Measurements from ENCODE around the gene TNIK. TPM values are rescaled to one million over a fixed set of nuclear protein-coding genes. Genes with fewer than 3 reads are reported as not detected.

Gene TNIK
- polyA plus RNA-seq, 3 donors = 16.5 to 22.3 (median 18.0) TPM

GRCh38 chr3:171184372-171184771 lies 275.8 kb downstream of the TNIK start:
- no peak for DNase-seq (ENCODE audit: low read depth in 3 of 3, low spot score in 2 of 3)

GRCh38 chr3:171183042-171183441 lies 277.2 kb downstream of the TNIK start:
- DNase-seq (ENCODE audit: low read depth in 3 of 3, low spot score in 2 of 3) = no peak

GRCh38 chr3:171181907-171182690 lies 278.1 kb downstream of the TNIK start:
- DNase-seq (ENCODE audit: low read depth in 3 of 3, low spot score in 2 of 3) = no peak

GRCh38 chr3:171178714-171179113 lies 281.5 kb downstream of the TNIK start:
- DNase-seq (ENCODE audit: low read depth in 3 of 3, low spot score in 2 of 3) = no peak

GRCh38 chr3:171177553-171177952 lies 282.7 kb downstream of the TNIK start:
- DNase-seq (ENCODE audit: low read depth in 3 of 3, low spot score in 2 of 3) = no peak

- no peak for DNase-seq (ENCODE audit: low read depth in 3 of 3, low spot score in 2 of 3)
Observed at GRCh38 chr3:171177056-171177455, 283.1 kb downstream of the TNIK start.

GRCh38 chr3:171176244-171176933 lies 283.8 kb downstream of the TNIK start:
- no peak for DNase-seq (ENCODE audit: low read depth in 3 of 3, low spot score in 2 of 3)

- DNase-seq (ENCODE audit: low read depth in 3 of 3, low spot score in 2 of 3) = no peak
Observed at GRCh38 chr3:171175741-171176234, 284.4 kb downstream of the TNIK start.

GRCh38 chr3:171173736-171174135 lies 286.5 kb downstream of the TNIK start:
- no peak for DNase-seq (ENCODE audit: low read depth in 3 of 3, low spot score in 2 of 3)

- no peak for DNase-seq (ENCODE audit: low read depth in 3 of 3, low spot score in 2 of 3)
Observed at GRCh38 chr3:171172070-171172469, 288.1 kb downstream of the TNIK start.

- no peak for DNase-seq (ENCODE audit: low read depth in 3 of 3, low spot score in 2 of 3)
Observed at GRCh38 chr3:171169866-171170265, 290.3 kb downstream of the TNIK start.

GRCh38 chr3:171169443-171169842 lies 290.8 kb downstream of the TNIK start:
- DNase-seq (ENCODE audit: low read depth in 3 of 3, low spot score in 2 of 3) = no peak

GRCh38 chr3:171168551-171168950 lies 291.7 kb downstream of the TNIK start:
- DNase-seq (ENCODE audit: low read depth in 3 of 3, low spot score in 2 of 3) = no peak

- DNase-seq (ENCODE audit: low read depth in 3 of 3, low spot score in 2 of 3) = no peak
Observed at GRCh38 chr3:171168086-171168485, 292.1 kb downstream of the TNIK start.

GRCh38 chr3:171165983-171166382 lies 294.2 kb downstream of the TNIK start:
- no peak for DNase-seq (ENCODE audit: low read depth in 3 of 3, low spot score in 2 of 3)

- no peak for DNase-seq (ENCODE audit: low read depth in 3 of 3, low spot score in 2 of 3)
Observed at GRCh38 chr3:171165499-171165921, 294.7 kb downstream of the TNIK start.

- no peak for DNase-seq (ENCODE audit: low read depth in 3 of 3, low spot score in 2 of 3)
Observed at GRCh38 chr3:171164067-171164465, 296.1 kb downstream of the TNIK start.

GRCh38 chr3:171163101-171164066 lies 296.8 kb downstream of the TNIK start:
- no peak for DNase-seq (ENCODE audit: low read depth in 3 of 3, low spot score in 2 of 3)

- no peak for DNase-seq (ENCODE audit: low read depth in 3 of 3, low spot score in 2 of 3)
Observed at GRCh38 chr3:171160325-171160724, 299.9 kb downstream of the TNIK start.

- DNase-seq (ENCODE audit: low read depth in 3 of 3, low spot score in 2 of 3) = no peak
Observed at GRCh38 chr3:171159822-171160157, 300.4 kb downstream of the TNIK start.
